Naive thymus-derived CD8-positive, alpha-beta T cell (primary cell): ENCODE results near the gene KRTAP12-1. TPM values are rescaled to one million over a fixed set of nuclear protein-coding genes. Genes with fewer than 3 reads are reported as not detected.
"Not testable (repeated sequence)": the region's sequence is repeated elsewhere in the genome, so short reads cannot be mapped to it uniquely, and the experiment has no call there.

Experiments used
- ATAC-seq, 2 donors: fragments of 150-1000 bp; cut with Tn5 transposase in 1 of 2; sonication (Bioruptor Pico), chemical (Tn5 transposase) in 1 of 2; 1 replicate in 1 of 2; 2 replicates in 1 of 2; pipeline ENCODE4 v1.10.0; 2021; ENCODE audit warnings: mild to moderate bottlenecking in 2 of 2, moderate library complexity in 2 of 2
- POLR2A ChIA-PET: fragments of 350-600 bp; sonication (Branson Sonifier 250); formaldehyde crosslinking; loops from one replicate; lab custom pipeline; 2021; ENCODE audit warnings: antibody characterized with exemption; lab: Charles Lee
- DNase-seq, 10 donors: peaks; one replicate each; pipeline versions ENCODE4 v3.0.0 to v3.0.0-alpha.2; 2020 to 2022
- H3K27ac Mint-ChIP-seq, 10 donors: one replicate each; pipeline ENCODE4 v1.8.0; 2020 to 2022; ENCODE audit warnings: mild to moderate bottlenecking in 10 of 10, mixed read lengths in 10 of 10, moderate library complexity in 4 of 10, inconsistent platforms in 1 of 10
- H3K27me3 Mint-ChIP-seq, 5 donors: one replicate each; pipeline ENCODE4 v1.8.0; 2021 to 2022; ENCODE audit warnings: mixed read lengths in 5 of 5
- H3K36me3 Mint-ChIP-seq, 3 donors: one replicate each; pipeline ENCODE4 v1.8.0; 2020 to 2022; ENCODE audit warnings: mixed read lengths in 3 of 3, mild to moderate bottlenecking in 2 of 3, inconsistent platforms in 1 of 3
- H3K4me1 Mint-ChIP-seq, 4 donors: one replicate each; pipeline ENCODE4 v1.8.0; 2021 to 2022; ENCODE audit warnings: mixed read lengths in 4 of 4
- H3K4me3 Mint-ChIP-seq, 10 donors: one replicate each; pipeline ENCODE4 v1.8.0; 2020 to 2022; ENCODE audit warnings: mild to moderate bottlenecking in 10 of 10, mixed read lengths in 10 of 10, moderate library complexity in 6 of 10, inconsistent platforms in 1 of 10
- H3K9me3 Mint-ChIP-seq, 9 donors: one replicate each; pipeline ENCODE4 v1.8.0; 2020 to 2022; ENCODE audit warnings: mixed read lengths in 9 of 9, mild to moderate bottlenecking in 3 of 9, inconsistent platforms in 1 of 9, moderate library complexity in 1 of 9
- polyA plus RNA-seq, 3 donors: library from polyadenylated mRNA; unstranded; fragments of 300-500 nt; fragmentation: Illumina TruSeq; gene quantifications; one replicate each; pipeline ENCODE4 v1.2.3, GENCODE V29; 2021
- total RNA-seq, 8 experiments: library from RNA in 2 of 8; stranded (reverse) in 2 of 8; gene quantifications; one replicate each; pipeline ENCODE4 v1.2.3 and lab custom pipeline; 2021 to 2026

Gene KRTAP12-1
- total and polyA plus RNA-seq, 5 experiments from 2014 or later = not detected

GRCh38 chr21:44647222-44647552 lies 34.8 kb downstream of the KRTAP12-1 start:
- Mint-ChIP-seq H3K27me3 (no peaks in the 10 kb centered on the region), H3K4me1 (peaks cover 5 to 33% (median 15%) of the 10 kb centered on the region in 4 donors), H3K4me3 (peak overlapping the region in 1 of 10 donors; percentile 22), H3K36me3 (peaks cover 0 to 20% (median 12%) of the 10 kb centered on the region in 3 donors), H3K27ac (peak overlapping the region in 7 of 10 donors; percentile 19 to 87 (median 52)), H3K9me3 (peaks cover 8 to 43% (median 24%) of the 10 kb centered on the region in 9 donors)
- ATAC-seq = no peak
- POLR2A ChIA-PET = interaction anchor here (1.7 kb wide), 1 partner anchor 10 kb away, joined by 6 read pairs; the partner anchor contains the start of gene KRTAP12-3
- DNase-seq = no peak

GRCh38 chr21:44646366-44647221 lies 35.4 kb downstream of the KRTAP12-1 start, which contains the start of gene KRTAP10-11:
KRTAP10-11 (plus strand) TSS chr21:44646414; CDS start chr21:44646459, 45 bp downstream.
- POLR2A ChIA-PET = interaction anchor here (0.9 to 1.7 kb wide), 2 partner anchors 11 to 22 kb away, joined by 5 to 6 read pairs; partner anchors contain the start of gene KRTAP12-3
- Mint-ChIP-seq H3K4me3 (peak within 1 kb of the TSS in 1 of 10 donors; percentile 22), H3K9me3 (peaks cover 10 to 46% (median 24%) of the 10 kb centered on the region in 9 donors), H3K4me1 (peaks cover 5 to 32% (median 15%) of the 10 kb centered on the region in 4 donors), H3K27ac (peak within 1 kb of the TSS in 7 of 10 donors; percentile 28 to 87 (median 52)), H3K36me3 (peaks cover 0 to 23% (median 12%) of the 10 kb centered on the region in 3 donors)
- ATAC-seq, H3K27me3 Mint-ChIP-seq, DNase-seq: not testable (repeated sequence)

- no peak overlapping the region for H3K4me3 Mint-ChIP-seq
- H3K9me3 Mint-ChIP-seq = peaks cover 10 to 58% (median 34%) of the 10 kb centered on the region in 9 donors
- peaks cover 0 to 5% (median 0%) of the 10 kb centered on the region in 5 donors for H3K27me3 Mint-ChIP-seq
- POLR2A ChIA-PET = interaction anchor here (0.6 to 1.4 kb wide), 3 partner anchors 13 to 1329 kb away, joined by 3 to 5 read pairs (median 3); partner anchors contain the start of gene KRTAP12-3
- DNase-seq (no peak), ATAC-seq (no peak)
- H3K36me3 Mint-ChIP-seq = peaks cover 0 to 29% (median 14%) of the 10 kb centered on the region in 3 donors
- H3K4me1 Mint-ChIP-seq = peaks cover 5 to 18% (median 12%) of the 10 kb centered on the region in 4 donors
- peak overlapping the region in 1 of 10 donors; percentile 28 for H3K27ac Mint-ChIP-seq
These were observed 37.1 kb downstream of the KRTAP12-1 start for GRCh38 chr21:44644878-44645277.

DNA sequence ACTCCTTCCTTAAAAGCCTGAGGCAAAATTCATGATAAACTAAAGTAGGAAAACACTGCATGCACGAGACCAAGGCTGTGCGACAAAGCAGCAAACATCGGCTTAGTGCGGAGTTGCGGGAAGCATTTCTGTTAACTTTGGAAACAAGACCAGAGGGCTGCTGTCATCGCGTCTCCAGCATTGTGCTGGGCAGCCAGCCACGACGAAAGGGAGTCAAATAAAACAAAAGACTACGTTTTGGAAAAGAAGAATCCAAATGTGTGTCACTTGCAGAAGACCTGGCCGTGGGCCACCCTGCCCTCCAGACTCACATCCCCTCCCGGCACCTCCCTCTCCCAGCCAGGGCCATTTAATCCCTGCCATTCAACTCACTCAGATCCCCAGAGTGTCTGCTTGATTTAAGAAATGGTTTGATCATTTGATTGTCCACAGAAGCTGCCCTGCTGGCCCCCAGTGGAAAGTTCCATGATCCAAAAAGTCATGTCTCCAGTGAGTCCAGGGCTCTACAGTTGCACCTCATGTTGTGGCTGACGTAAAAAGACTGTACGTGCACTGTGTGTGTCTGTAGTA lies 38.1 kb downstream of the KRTAP12-1 start:
- Mint-ChIP-seq H3K36me3 (peaks cover 0 to 29% (median 14%) of the 10 kb centered on the region in 3 donors), H3K27me3 (peaks cover 0 to 6% (median 0%) of the 10 kb centered on the region in 5 donors), H3K4me1 (peaks cover 5 to 16% (median 9%) of the 10 kb centered on the region in 4 donors), H3K9me3 (peaks cover 10 to 58% (median 34%) of the 10 kb centered on the region in 9 donors), H3K4me3 (no peak overlapping the region), H3K27ac (no peak overlapping the region)
- DNase-seq (no peak), ATAC-seq (no peak)
- POLR2A ChIA-PET = interaction anchor here (2.3 kb wide), 1 partner anchor 8 kb away, joined by 9 read pairs; no protein-coding TSS in a partner anchor

DNA sequence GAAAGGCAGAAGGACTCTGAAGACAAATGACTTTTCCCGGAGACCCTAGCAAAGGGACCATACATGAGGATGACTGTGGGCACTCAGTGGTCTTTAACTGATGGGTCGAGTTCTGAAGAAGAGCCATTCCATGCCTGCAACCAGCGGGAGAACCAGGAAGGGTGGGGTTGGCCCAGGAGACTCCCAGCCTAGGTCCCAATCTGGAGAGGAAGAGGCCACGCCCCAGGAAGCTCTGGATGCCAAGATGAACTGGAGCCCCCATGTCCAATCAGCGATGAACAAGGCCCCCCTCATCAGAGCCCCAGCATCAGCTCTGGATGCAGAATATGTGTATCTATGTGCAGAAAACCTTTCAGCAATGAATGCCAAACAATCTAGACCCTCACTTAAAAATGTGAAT lies 41.2 kb downstream of the KRTAP12-1 start:
- ATAC-seq = no peak
- Mint-ChIP-seq H3K4me3 (peak overlapping the region in 1 of 10 donors; percentile 20), H3K9me3 (peaks cover 10 to 52% (median 34%) of the 10 kb centered on the region in 9 donors), H3K27ac (peak overlapping the region in 1 of 10 donors; percentile 2), H3K27me3 (peaks cover 0 to 6% (median 0%) of the 10 kb centered on the region in 5 donors), H3K36me3 (peaks cover 0 to 29% (median 14%) of the 10 kb centered on the region in 3 donors), H3K4me1 (peaks cover 0 to 14% (median 5%) of the 10 kb centered on the region in 4 donors)
- POLR2A ChIA-PET = no interaction called here
- no peak for DNase-seq

DNA sequence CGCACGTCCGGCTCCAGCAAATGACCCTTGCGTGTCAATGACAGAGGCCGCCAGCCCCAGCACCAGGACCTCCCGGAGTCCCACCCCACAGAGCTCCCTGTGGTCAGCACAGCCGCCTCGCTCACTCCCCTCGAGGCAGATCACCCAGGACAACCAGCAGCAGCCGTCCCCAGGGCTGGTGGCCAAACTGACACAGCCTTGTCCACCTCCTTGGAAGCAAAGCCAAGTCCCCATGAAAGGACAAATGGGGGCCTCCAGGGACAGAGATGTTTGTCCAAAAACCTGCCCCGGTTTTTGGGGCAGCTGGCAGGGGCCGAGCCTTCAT lies 42.7 kb downstream of the KRTAP12-1 start:
- Mint-ChIP-seq H3K27me3 (peaks cover 0 to 6% (median 0%) of the 10 kb centered on the region in 5 donors), H3K36me3 (peaks cover 0 to 20% (median 7%) of the 10 kb centered on the region in 3 donors), H3K4me1 (peaks cover 0 to 14% (median 5%) of the 10 kb centered on the region in 4 donors), H3K27ac (peak overlapping the region in 2 of 10 donors; percentile 15 to 45), H3K9me3 (peaks cover 3 to 37% (median 23%) of the 10 kb centered on the region in 9 donors), H3K4me3 (peak overlapping the region in 1 of 10 donors; percentile 24)
- no peak for DNase-seq
- ATAC-seq = no peak
- POLR2A ChIA-PET = interaction anchor here (0.8 kb wide), 1 partner anchor 18 kb away, joined by 3 read pairs; the partner anchor contains the start of gene KRTAP12-3

DNA sequence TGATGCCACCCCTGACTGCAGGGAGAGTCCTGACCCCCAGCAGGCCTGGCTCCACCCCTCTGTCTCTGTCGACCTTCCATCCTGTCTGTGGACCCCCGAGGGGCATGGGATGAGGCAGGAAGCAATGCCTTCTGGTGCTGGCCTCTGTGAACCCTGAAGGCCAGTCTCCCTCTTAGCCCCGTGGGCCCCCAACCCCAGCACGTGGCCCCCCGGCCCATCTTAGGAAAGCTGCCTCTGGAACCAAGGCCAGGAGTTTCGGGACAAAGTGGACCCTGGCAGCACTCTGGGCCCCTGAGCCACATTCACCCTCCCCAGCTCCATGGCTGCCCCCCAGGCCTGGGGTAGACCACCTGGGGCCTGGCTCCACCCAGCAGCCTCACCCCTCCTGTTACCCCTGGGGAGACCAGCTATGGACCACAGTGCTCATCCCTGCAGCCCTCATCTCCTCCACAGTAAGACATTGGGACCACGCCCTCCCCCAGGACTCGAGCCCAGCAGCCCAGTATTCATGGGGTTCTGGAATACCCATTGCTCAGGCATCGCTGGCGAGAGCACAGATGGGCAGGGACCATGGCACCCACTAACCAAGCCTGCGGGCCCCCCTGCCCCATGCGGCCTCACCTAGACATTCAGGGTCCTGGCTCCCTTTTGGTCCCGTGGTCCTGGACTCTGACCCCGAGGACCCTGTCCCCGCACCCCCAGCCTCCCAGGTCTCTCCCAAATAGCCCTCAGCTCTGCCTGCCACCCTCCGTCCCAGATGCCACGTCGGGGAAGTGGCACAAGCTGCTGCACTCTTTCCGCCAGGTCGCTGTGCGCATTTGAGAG lies 43.2 kb downstream of the KRTAP12-1 start:
- H3K27me3 Mint-ChIP-seq, DNase-seq, ATAC-seq: not testable (repeated sequence)
- Mint-ChIP-seq H3K27ac (peak overlapping the region in 4 of 10 donors; percentile 15 to 85 (median 56)), H3K4me3 (peak overlapping the region in 1 of 10 donors; percentile 24), H3K4me1 (peaks cover 0 to 14% (median 5%) of the 10 kb centered on the region in 4 donors), H3K36me3 (peaks cover 0 to 14% (median 3%) of the 10 kb centered on the region in 3 donors), H3K9me3 (peaks cover 0 to 32% (median 18%) of the 10 kb centered on the region in 9 donors)
- POLR2A ChIA-PET = interaction anchor here (0.8 kb wide), 1 partner anchor 19 kb away, joined by 3 read pairs; the partner anchor contains the start of gene KRTAP12-3

- H3K27me3 Mint-ChIP-seq, DNase-seq, POLR2A ChIA-PET, H3K36me3 Mint-ChIP-seq, ATAC-seq, H3K4me3 Mint-ChIP-seq: not testable (repeated sequence)
- Mint-ChIP-seq H3K4me1 (peaks cover 0 to 14% (median 5%) of the 10 kb centered on the region in 4 donors), H3K27ac (peak overlapping the region in 4 of 10 donors; percentile 27 to 91 (median 64)), H3K9me3 (peaks cover 0 to 32% (median 17%) of the 10 kb centered on the region in 9 donors)
These were observed 44.1 kb downstream of the KRTAP12-1 start for GRCh38 chr21:44637851-44638348.

- peaks cover 0 to 14% (median 5%) of the 10 kb centered on the region in 4 donors for H3K4me1 Mint-ChIP-seq
- peaks cover 0 to 6% (median 0%) of the 10 kb centered on the region in 5 donors for H3K27me3 Mint-ChIP-seq
- no peak for DNase-seq
- peaks cover 0 to 34% (median 19%) of the 10 kb centered on the region in 9 donors for H3K9me3 Mint-ChIP-seq
- no peak for ATAC-seq
- POLR2A ChIA-PET = no interaction called here
- H3K27ac Mint-ChIP-seq = peak within 1 kb of the TSS in 5 of 10 donors; percentile 27 to 91 (median 77)
- no peak within 1 kb of the TSS for H3K4me3 Mint-ChIP-seq
- H3K36me3 Mint-ChIP-seq = peaks cover 0 to 11% (median 9%) of the 10 kb centered on the region in 3 donors
These were observed 44.7 kb downstream of the KRTAP12-1 start, which contains the start of gene KRTAP10-10 for GRCh38 chr21:44637018-44637850. KRTAP10-10 (plus strand) TSS chr21:44637356; CDS start chr21:44637418, 62 bp downstream.

- Mint-ChIP-seq H3K4me3 (no peak overlapping the region), H3K36me3 (peaks cover 0 to 15% (median 15%) of the 10 kb centered on the region in 3 donors), H3K9me3 (peaks cover 0 to 34% (median 26%) of the 10 kb centered on the region in 9 donors), H3K27me3 (peaks cover 0 to 6% (median 0%) of the 10 kb centered on the region in 5 donors), H3K4me1 (peaks cover 0 to 17% (median 5%) of the 10 kb centered on the region in 4 donors), H3K27ac (peak overlapping the region in 1 of 10 donors; percentile 48)
- DNase-seq (no peak), ATAC-seq (no peak)
- POLR2A ChIA-PET = no interaction called here
These were observed 45.5 kb downstream of the KRTAP12-1 start for GRCh38 chr21:44636209-44637017.
